ENCODE results near the gene PIGT. TPM values are rescaled to one million over a fixed set of nuclear protein-coding genes. Genes with fewer than 3 reads are reported as not detected.

The PIGT gene
- polyA plus RNA-seq, 1 of the 3 experiments (the other 2 are of a cell fraction) = 144 TPM

GRCh38 chr20:45450097-45450818 lies 34.3 kb downstream of the PIGT start (continued):
- TF ChIP-seq FOXJ3 (CRISPR knock-in tag; IDR thresholded peaks at IDR 0.05) = no peak
- no peak for TF ChIP-seq YY1 (IDR thresholded peaks at IDR 0.05; ENCODE audit: low read depth)
- TF ChIP-seq EP300 (IDR thresholded peaks at IDR 0.05; ENCODE audit: borderline replicate concordance in 1 of 2, low read depth in 1 of 2, low read length in 1 of 2) = no peak
- TF ChIP-seq RAD21 (IDR thresholded peaks at IDR 0.05; ENCODE audit: low read length) = peak; percentile 63
- TF ChIP-seq USF1 (IDR thresholded peaks at IDR 0.05; ENCODE audit: borderline replicate concordance, low read depth) = no peak
- no peak for TF ChIP-seq RFX5 (IDR thresholded peaks at IDR 0.05; ENCODE audit: low read length)
- no peak for TF ChIP-seq NRF1 (IDR thresholded peaks at IDR 0.05; ENCODE audit: low read depth, low read length)
- TF ChIP-seq, protein P1, sequence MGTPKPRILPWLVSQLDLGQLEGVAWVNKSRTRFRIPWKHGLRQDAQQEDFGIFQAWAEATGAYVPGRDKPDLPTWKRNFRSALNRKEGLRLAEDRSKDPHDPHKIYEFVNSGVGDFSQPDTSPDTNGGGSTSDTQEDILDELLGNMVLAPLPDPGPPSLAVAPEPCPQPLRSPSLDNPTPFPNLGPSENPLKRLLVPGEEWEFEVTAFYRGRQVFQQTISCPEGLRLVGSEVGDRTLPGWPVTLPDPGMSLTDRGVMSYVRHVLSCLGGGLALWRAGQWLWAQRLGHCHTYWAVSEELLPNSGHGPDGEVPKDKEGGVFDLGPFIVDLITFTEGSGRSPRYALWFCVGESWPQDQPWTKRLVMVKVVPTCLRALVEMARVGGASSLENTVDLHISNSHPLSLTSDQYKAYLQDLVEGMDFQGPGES (IDR thresholded peaks at IDR 0.05; ENCODE audit: low read depth, low read length) = no peak

- no peak for DNase-seq
- Histone ChIP-seq H3K9me3 (no peaks in the 10 kb centered on the region), H3K27me3 (ENCODE audit: insufficient read depth) (peaks cover 17% of the 10 kb centered on the region; the same call in 1 of the 2 replicates), H3K9me2 (no peaks in the 10 kb centered on the region), H3K4me3 (ENCODE audit: low read depth in 2 of 2, low read length in 1 of 2) (no peak overlapping the region), H3F3A (replicated peaks; ENCODE audit: insufficient read depth) (no peaks in the 10 kb centered on the region), H3K9ac (no peak overlapping the region), H3K79me2 (ENCODE audit: insufficient read depth) (no peaks in the 10 kb centered on the region), H4K20me1 (ENCODE audit: insufficient read depth) (no peaks in the 10 kb centered on the region), H3K36me3 (replicated peaks in 1 of 2; ENCODE audit: control insufficient read depth in 1 of 2, insufficient read depth in 2 of 2, low read length in 1 of 2) (no peaks in the 10 kb centered on the region), H3K4me1 (ENCODE audit: control insufficient read depth in 1 of 2, insufficient read depth in 2 of 2, low read depth in 1 of 2, low read length in 1 of 2) (no peaks in the 10 kb centered on the region), H2AFZ (ENCODE audit: low read depth) (no peak overlapping the region), H3K27ac (ENCODE audit: low read depth in 2 of 2, low read length in 1 of 2) (no peak overlapping the region), H3K4me2 (no peak overlapping the region)
- ChIA-PET CTCF (interaction anchor here (0.8 to 4.9 kb wide), 9 partner anchors 16 to 408 kb away, joined by 3 to 39 read pairs (median 4); no protein-coding TSS in a partner anchor), POLR2A (no interaction called here)
- WGBS (ENCODE audit: low lambda C conversion rate) = 54% methylated on average over 4 of the region's 4 CpGs
- no peak for TF ChIP-seq SIN3A (IDR thresholded peaks at IDR 0.05; ENCODE audit: borderline replicate concordance, low read depth, low read length)
- TF ChIP-seq SMC3 (IDR thresholded peaks at IDR 0.05; ENCODE audit: low read depth, low read length) = no peak
- TF ChIP-seq FOXM1 (IDR thresholded peaks at IDR 0.05; ENCODE audit: low read depth) = no peak
- TF ChIP-seq REST (IDR thresholded peaks at IDR 0.05; ENCODE audit: low read depth, low read length) = no peak
- TF ChIP-seq EZH2phosphoT487 (IDR thresholded peaks at IDR 0.05; ENCODE audit: borderline replicate concordance, low read depth) = no peak
- no peak for TF ChIP-seq CHD2 (IDR thresholded peaks at IDR 0.05; ENCODE audit: low read length, partially characterized antibody)
- TF ChIP-seq USF1 (IDR thresholded peaks at IDR 0.05; ENCODE audit: borderline replicate concordance, low read depth) = no peak
- TF ChIP-seq, protein P2, sequence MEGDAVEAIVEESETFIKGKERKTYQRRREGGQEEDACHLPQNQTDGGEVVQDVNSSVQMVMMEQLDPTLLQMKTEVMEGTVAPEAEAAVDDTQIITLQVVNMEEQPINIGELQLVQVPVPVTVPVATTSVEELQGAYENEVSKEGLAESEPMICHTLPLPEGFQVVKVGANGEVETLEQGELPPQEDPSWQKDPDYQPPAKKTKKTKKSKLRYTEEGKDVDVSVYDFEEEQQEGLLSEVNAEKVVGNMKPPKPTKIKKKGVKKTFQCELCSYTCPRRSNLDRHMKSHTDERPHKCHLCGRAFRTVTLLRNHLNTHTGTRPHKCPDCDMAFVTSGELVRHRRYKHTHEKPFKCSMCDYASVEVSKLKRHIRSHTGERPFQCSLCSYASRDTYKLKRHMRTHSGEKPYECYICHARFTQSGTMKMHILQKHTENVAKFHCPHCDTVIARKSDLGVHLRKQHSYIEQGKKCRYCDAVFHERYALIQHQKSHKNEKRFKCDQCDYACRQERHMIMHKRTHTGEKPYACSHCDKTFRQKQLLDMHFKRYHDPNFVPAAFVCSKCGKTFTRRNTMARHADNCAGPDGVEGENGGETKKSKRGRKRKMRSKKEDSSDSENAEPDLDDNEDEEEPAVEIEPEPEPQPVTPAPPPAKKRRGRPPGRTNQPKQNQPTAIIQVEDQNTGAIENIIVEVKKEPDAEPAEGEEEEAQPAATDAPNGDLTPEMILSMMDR (IDR thresholded peaks at IDR 0.05) = no peak
- TF ChIP-seq MXI1 (IDR thresholded peaks at IDR 0.05; ENCODE audit: low read depth, low read length) = no peak
- no peak for TF ChIP-seq RXRA (IDR thresholded peaks at IDR 0.05; ENCODE audit: borderline replicate concordance, low read depth)
- TF ChIP-seq RFX5 (IDR thresholded peaks at IDR 0.05; ENCODE audit: low read length) = no peak
- TF ChIP-seq NFIC (IDR thresholded peaks at IDR 0.05; ENCODE audit: borderline replicate concordance) = no peak
- no peak for TF ChIP-seq RCOR1 (IDR thresholded peaks at IDR 0.05; ENCODE audit: low read length)
- TF ChIP-seq, protein P3, sequence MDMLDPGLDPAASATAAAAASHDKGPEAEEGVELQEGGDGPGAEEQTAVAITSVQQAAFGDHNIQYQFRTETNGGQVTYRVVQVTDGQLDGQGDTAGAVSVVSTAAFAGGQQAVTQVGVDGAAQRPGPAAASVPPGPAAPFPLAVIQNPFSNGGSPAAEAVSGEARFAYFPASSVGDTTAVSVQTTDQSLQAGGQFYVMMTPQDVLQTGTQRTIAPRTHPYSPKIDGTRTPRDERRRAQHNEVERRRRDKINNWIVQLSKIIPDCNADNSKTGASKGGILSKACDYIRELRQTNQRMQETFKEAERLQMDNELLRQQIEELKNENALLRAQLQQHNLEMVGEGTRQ (IDR thresholded peaks at IDR 0.05; ENCODE audit: borderline replicate concordance, low read depth, low read length) = no peak
- no peak for TF ChIP-seq RAD21 (IDR thresholded peaks at IDR 0.05; ENCODE audit: low read length)
Observed at GRCh38 chr20:45452238-45452637, 36.3 kb downstream of the PIGT start.

All from SK-N-SH (cell line).